Endothelial cell of umbilical vein (primary cell): ENCODE data around the gene SCGB3A1. TPM values are rescaled to one million over a fixed set of nuclear protein-coding genes. Genes with fewer than 3 reads are reported as not detected.

Experiments
- BruUV-seq: library from RNA; stranded (reverse); fragments of 400-500 nt; replicated peaks from 2 replicates; lab custom pipeline; 2021; lab: Mats Ljungman, UMichigan
- CTCF ChIA-PET: fragments of 300-600, 350-600 bp; sonication (Branson Sonifier 250); formaldehyde crosslinking; loops from one replicate; lab custom pipeline; 2021; ENCODE audit warnings: antibody characterized with exemption, inconsistent platforms; lab: Charles Lee
- POLR2A ChIA-PET: fragments of 300-600, 350-600 bp; sonication (Branson Sonifier 250); formaldehyde crosslinking; loops from one replicate; lab custom pipeline; 2021; ENCODE audit warnings: antibody characterized with exemption, inconsistent platforms; lab: Charles Lee
- DNase-seq: peaks from one replicate; pipeline ENCODE4 v3.0.0-alpha.2; 2011; ENCODE audit warnings: low read depth, low spot score
- FAIRE-seq: peaks from 2 replicates; lab custom pipeline; 2011; peaks lifted over from hg19 to GRCh38; lab: Jason Lieb, UNC
- H2AFZ ChIP-seq: 2 replicates; pipeline ENCODE4 v1.6.0; 2012; ENCODE audit warnings: low read depth, low read length, control low read depth, inconsistent platforms
- H3K27ac ChIP-seq: 2 replicates; pipeline ENCODE4 v1.5.1; 2011; ENCODE audit warnings: low read depth, mild to moderate bottlenecking, control low read depth, low read length, moderate library complexity; ENCODE audit not compliant: insufficient read depth
- H3K27me3 ChIP-seq, 2 experiments: 2 replicates each; pipeline versions ENCODE4 v1.6.0 to v1.6.1; 2011; ENCODE audit warnings: low read length in 2 of 2, mixed read lengths in 1 of 2; ENCODE audit not compliant: control insufficient read depth in 2 of 2, insufficient read depth in 2 of 2
- H3K36me3 ChIP-seq, 2 experiments: 2 replicates in 1 of 2; 3 replicates in 1 of 2; pipeline ENCODE4 v1.5.1; 2011; ENCODE audit warnings: low read length in 2 of 2, mild to moderate bottlenecking in 1 of 2, moderate library complexity in 1 of 2; ENCODE audit not compliant: control insufficient read depth in 2 of 2, insufficient read depth in 2 of 2; ENCODE audit errors: extremely low read depth in 1 of 2
- H3K4me1 ChIP-seq: 3 replicates; pipeline ENCODE4 v1.5.1; 2011; ENCODE audit warnings: mild to moderate bottlenecking, low read length; ENCODE audit not compliant: control insufficient read depth, insufficient read depth; ENCODE audit errors: extremely low read depth
- H3K4me2 ChIP-seq: 2 replicates; pipeline ENCODE4 v1.6.1; 2011; ENCODE audit warnings: low read length, control low read depth, mixed read lengths; ENCODE audit not compliant: insufficient read depth
- H3K4me3 ChIP-seq, 3 experiments: fragments of 200-600 bp in 1 of 3; sonication (generic), shearing (Covaris generic) in 1 of 3; replicated peaks in 1 of 3; 2 replicates each; pipeline ENCODE4 v1.5.1; 2011 to 2016; ENCODE audit warnings: control low read depth in 3 of 3, low read length in 3 of 3, mild to moderate bottlenecking in 2 of 3, inconsistent platforms in 1 of 3, low read depth in 1 of 3, moderate library complexity in 1 of 3; ENCODE audit not compliant: insufficient read depth in 1 of 3
- H3K79me2 ChIP-seq: 2 replicates; pipeline ENCODE4 v1.6.0; 2012; ENCODE audit warnings: low read length, inconsistent platforms; ENCODE audit not compliant: control insufficient read depth, insufficient read depth
- H3K9ac ChIP-seq: replicated peaks from 2 replicates; pipeline ENCODE3; 2011; ENCODE audit warnings: low read length, control low read depth; ENCODE audit not compliant: insufficient read depth; ENCODE audit errors: extremely low read depth
- H3K9me1 ChIP-seq: replicated peaks from 3 replicates; pipeline ENCODE4 v1.6.0; 2011; ENCODE audit warnings: mild to moderate bottlenecking, low read length; ENCODE audit not compliant: control insufficient read depth, insufficient read depth; ENCODE audit errors: extremely low read depth
- H3K9me3 ChIP-seq: replicated peaks from 2 replicates; pipeline ENCODE4 v1.5.1; 2012; ENCODE audit warnings: low read length, inconsistent platforms; ENCODE audit not compliant: control insufficient read depth, insufficient read depth
- H4K20me1 ChIP-seq: replicated peaks from 2 replicates; pipeline ENCODE3; 2011; ENCODE audit warnings: mild to moderate bottlenecking, low read length; ENCODE audit not compliant: control insufficient read depth, insufficient read depth; ENCODE audit errors: extremely low read depth
- EZH2 ChIP-seq: IDR thresholded peaks from 2 replicates; pipeline ENCODE4 v1.6.1; 2012; ENCODE audit warnings: borderline replicate concordance, low read depth, mild to moderate bottlenecking, moderate library complexity, low read length, inconsistent platforms; ENCODE audit not compliant: severe bottlenecking
- FOS ChIP-seq: IDR thresholded peaks from 2 replicates; pipeline ENCODE4 v1.6.1; 2011; ENCODE audit warnings: mild to moderate bottlenecking, low read length, moderate library complexity, borderline replicate concordance; ENCODE audit not compliant: insufficient read depth
- GATA2 ChIP-seq: IDR thresholded peaks from 2 replicates; pipeline ENCODE4 v1.7.0; 2011; ENCODE audit warnings: low read depth, mild to moderate bottlenecking, moderate library complexity, mixed read lengths, low read length; ENCODE audit not compliant: insufficient read length, insufficient read depth
- JUN ChIP-seq: IDR thresholded peaks from 2 replicates; pipeline ENCODE4 v1.6.1; 2011; ENCODE audit warnings: borderline replicate concordance, low read depth; ENCODE audit not compliant: insufficient read length, insufficient read depth
- MAX ChIP-seq: IDR thresholded peaks from 2 replicates; pipeline ENCODE4 v1.6.1; 2011; ENCODE audit not compliant: insufficient read depth, insufficient read length
- MYC ChIP-seq: IDR thresholded peaks from one replicate; pipeline ENCODE4 v1.6.1; 2011; ENCODE audit warnings: mild to moderate bottlenecking, low read depth, low read length
- POLR2A ChIP-seq: IDR thresholded peaks from 2 replicates; pipeline ENCODE4 v1.6.1; 2012; ENCODE audit warnings: low read depth, mild to moderate bottlenecking, control low read depth, low read length
- POLR2AphosphoS5 ChIP-seq: IDR thresholded peaks from 2 replicates; pipeline ENCODE4 v1.6.1; 2012; ENCODE audit warnings: low read depth, mild to moderate bottlenecking, control low read depth, low read length, moderate library complexity; ENCODE audit not compliant: insufficient read depth
- dilution Hi-C: fragments of 300-500 bp; cut with MboI; formaldehyde crosslinking; loops from one replicate; pipeline ENCODE4 v1.15.0; 2019; ENCODE audit warnings: low sequenced_read_pairs; ENCODE audit not compliant: extremely low pct_ligation_motif_present
- intact Hi-C: fragments of 100-400 bp; cut with micrococcal nuclease; formaldehyde crosslinking; loops from one replicate; pipeline ENCODE4 v1.10.0; 2022
- polyA plus RNA-seq, 4 experiments: library from polyadenylated mRNA; depleted of rRNA in 3 of 4; stranded (reverse) in 3 of 4; unstranded in 1 of 4; fragments of >200 nt; gene quantifications; 2 replicates each; pipeline versions ENCODE4 v1.2.1 to v1.2.3, GENCODE V29; 2011 to 2012; ENCODE audit warnings: missing spikeins in 1 of 4
- total RNA-seq: library from RNA; stranded (reverse); gene quantifications from 2 replicates; pipeline ENCODE4 v1.2.3, GENCODE V29; 2021
- TF ChIP-seq, protein P1 (sequence below), 2 donors: IDR thresholded peaks; 1 replicate in 1 of 2; 2 replicates in 1 of 2; pipeline ENCODE4 v1.5.1; 2011; ENCODE audit warnings: low read length in 2 of 2, mild to moderate bottlenecking in 2 of 2, moderate library complexity in 2 of 2, control low read depth in 1 of 2, inconsistent platforms in 1 of 2, low read depth in 1 of 2; ENCODE audit not compliant: insufficient read depth in 1 of 2; ENCODE audit errors: extremely low read depth in 1 of 2

Gene SCGB3A1
- total and polyA plus RNA-seq, 2 donors (not counting 3 experiments of a cell fraction or from before 2014, with no cell fraction given), result 0.73 TPM; not detected in 1

DNA sequence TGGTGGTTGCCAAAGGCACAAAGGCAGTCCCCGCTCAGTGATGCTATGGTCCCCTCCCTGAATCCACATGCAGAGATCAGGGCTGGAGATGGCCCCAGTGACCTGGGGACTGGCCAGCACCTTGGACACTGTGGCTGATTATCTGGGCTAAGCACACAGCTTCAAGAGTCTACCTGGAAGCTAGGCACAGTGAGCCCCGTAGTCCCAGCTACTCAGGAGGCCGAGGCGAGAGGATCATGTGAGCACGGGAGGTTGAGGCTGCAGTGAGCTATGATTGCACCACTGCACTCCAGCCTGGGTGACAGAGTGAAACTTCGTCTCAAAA lies 8.3 kb upstream of the SCGB3A1 start:
- FAIRE-seq, result no peak
- dilution Hi-C loops (no loop called here), intact Hi-C loops (no loop called here)
- Histone ChIP-seq H3K4me3 (no peak overlapping the region), H3K27me3 (no peaks in the 10 kb centered on the region), H3K4me1 (peaks cover 3% of the 10 kb centered on the region), H3K9me3 (no peaks in the 10 kb centered on the region), H3K9me1 (no peaks in the 10 kb centered on the region), H2AFZ (no peak overlapping the region), H3K9ac (no peak overlapping the region), H3K36me3 (no peaks in the 10 kb centered on the region), H3K27ac (no peak overlapping the region), H3K79me2 (no peaks in the 10 kb centered on the region), H4K20me1 (no peaks in the 10 kb centered on the region), H3K4me2 (no peak overlapping the region)
- TF ChIP-seq, protein P1, sequence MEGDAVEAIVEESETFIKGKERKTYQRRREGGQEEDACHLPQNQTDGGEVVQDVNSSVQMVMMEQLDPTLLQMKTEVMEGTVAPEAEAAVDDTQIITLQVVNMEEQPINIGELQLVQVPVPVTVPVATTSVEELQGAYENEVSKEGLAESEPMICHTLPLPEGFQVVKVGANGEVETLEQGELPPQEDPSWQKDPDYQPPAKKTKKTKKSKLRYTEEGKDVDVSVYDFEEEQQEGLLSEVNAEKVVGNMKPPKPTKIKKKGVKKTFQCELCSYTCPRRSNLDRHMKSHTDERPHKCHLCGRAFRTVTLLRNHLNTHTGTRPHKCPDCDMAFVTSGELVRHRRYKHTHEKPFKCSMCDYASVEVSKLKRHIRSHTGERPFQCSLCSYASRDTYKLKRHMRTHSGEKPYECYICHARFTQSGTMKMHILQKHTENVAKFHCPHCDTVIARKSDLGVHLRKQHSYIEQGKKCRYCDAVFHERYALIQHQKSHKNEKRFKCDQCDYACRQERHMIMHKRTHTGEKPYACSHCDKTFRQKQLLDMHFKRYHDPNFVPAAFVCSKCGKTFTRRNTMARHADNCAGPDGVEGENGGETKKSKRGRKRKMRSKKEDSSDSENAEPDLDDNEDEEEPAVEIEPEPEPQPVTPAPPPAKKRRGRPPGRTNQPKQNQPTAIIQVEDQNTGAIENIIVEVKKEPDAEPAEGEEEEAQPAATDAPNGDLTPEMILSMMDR (IDR thresholded peaks at IDR 0.05; ENCODE audit: extremely low read depth in 1 of 2, insufficient read depth in 1 of 2, low read depth in 1 of 2, low read length in 2 of 2), result no peak
- TF ChIP-seq JUN, result no peak
- no peak for TF ChIP-seq MYC
- no peak for TF ChIP-seq EZH2
- TF ChIP-seq GATA2, result no peak
- TF ChIP-seq MAX, result no peak
- no peak for TF ChIP-seq POLR2AphosphoS5
- TF ChIP-seq FOS, result no peak
- TF ChIP-seq POLR2A, result no peak
- ChIA-PET CTCF (no interaction called here), POLR2A (no interaction called here)
- no peak for DNase-seq
- BruUV-seq, result no TSS peak
